SU-DHL-6 (cell line): ENCODE data around the gene ANO2.

Experiments
- H2AFZ ChIP-seq: fragments of 200-600 bp; sonication (generic); 2 replicates; pipeline ENCODE4 v1.6.1; 2014; ENCODE audit warnings: low read depth, mild to moderate bottlenecking, moderate library complexity, mixed read lengths, antibody characterized with exemption, low read length; ENCODE audit not compliant: severe bottlenecking
- H3F3A ChIP-seq: fragments of 200-600 bp; shearing (Covaris generic); 2 replicates; pipeline ENCODE4 v1.6.0; 2016; ENCODE audit warnings: antibody characterized with exemption, mild to moderate bottlenecking; ENCODE audit not compliant: insufficient read depth
- H3K27ac ChIP-seq: fragments of 200-600 bp; sonication (generic); 2 replicates; pipeline ENCODE4 v1.5.1; 2016; ENCODE audit warnings: low read depth, mild to moderate bottlenecking, low read length, moderate library complexity, mixed read lengths
- H3K27me3 ChIP-seq: fragments of 200-600 bp; sonication (generic), shearing (Covaris generic); 2 replicates; pipeline ENCODE4 v1.6.0; 2014; ENCODE audit warnings: mild to moderate bottlenecking, low read length
- H3K36me3 ChIP-seq: fragments of 200-600 bp; sonication (generic); 2 replicates; pipeline ENCODE4 v1.6.1; 2014; ENCODE audit warnings: mild to moderate bottlenecking, low read length, mixed read lengths
- H3K4me2 ChIP-seq: fragments of 300-600, 200-600 bp; shearing (Covaris generic), sonication (generic); 2 replicates; pipeline ENCODE4 v1.6.0; 2014; ENCODE audit warnings: low read length, low read depth, mild to moderate bottlenecking; ENCODE audit not compliant: poor library complexity, severe bottlenecking
- H3K4me3 ChIP-seq: fragments of 200-600 bp; sonication (generic); 2 replicates; pipeline ENCODE4 v1.5.1; 2014; ENCODE audit warnings: antibody characterized with exemption, low read length, mild to moderate bottlenecking, mixed read lengths; ENCODE audit not compliant: insufficient read depth, poor library complexity, severe bottlenecking
- H3K79me2 ChIP-seq: fragments of 200-600 bp; sonication (generic); 2 replicates; pipeline ENCODE4 v1.6.1; 2014; ENCODE audit warnings: mild to moderate bottlenecking, low read length, moderate library complexity; ENCODE audit not compliant: insufficient read depth
- H3K9ac ChIP-seq: fragments of 200-600 bp; sonication (generic); 2 replicates; pipeline ENCODE4 v1.7.0; 2014; ENCODE audit warnings: mild to moderate bottlenecking, low read length
- H3K9me2 ChIP-seq: fragments of 200-600 bp; sonication (generic); replicated peaks from 2 replicates; pipeline ENCODE4 v1.6.1; 2014; ENCODE audit warnings: low read length; ENCODE audit not compliant: insufficient read depth
- H3K9me3 ChIP-seq: fragments of 200-600 bp; sonication (generic); 2 replicates; pipeline ENCODE4 v1.6.1; 2014; ENCODE audit warnings: low read length, mixed read lengths; ENCODE audit not compliant: insufficient read depth
- H4K20me1 ChIP-seq: fragments of 200-600 bp; sonication (generic); 2 replicates; pipeline ENCODE4 v1.6.1; 2014; ENCODE audit warnings: low read depth, mild to moderate bottlenecking, antibody characterized with exemption, low read length, moderate library complexity, mixed read lengths
- CTCF ChIP-seq: fragments of 200-600 bp; sonication (generic); IDR thresholded peaks from one replicate; pipeline ENCODE4 v1.5.1; 2017; ENCODE audit warnings: antibody characterized with exemption, mild to moderate bottlenecking, low read length, moderate library complexity; ENCODE audit not compliant: insufficient read depth, poor library complexity, severe bottlenecking
- EZH2phosphoT487 ChIP-seq: fragments of 200-600 bp; sonication (generic), shearing (Covaris generic); conservative IDR thresholded peaks from 2 replicates; pipeline ENCODE4 v1.6.1; 2018; ENCODE audit warnings: mild to moderate bottlenecking, antibody characterized with exemption, low read length, moderate library complexity, mixed read lengths

Gene ANO2

DNA sequence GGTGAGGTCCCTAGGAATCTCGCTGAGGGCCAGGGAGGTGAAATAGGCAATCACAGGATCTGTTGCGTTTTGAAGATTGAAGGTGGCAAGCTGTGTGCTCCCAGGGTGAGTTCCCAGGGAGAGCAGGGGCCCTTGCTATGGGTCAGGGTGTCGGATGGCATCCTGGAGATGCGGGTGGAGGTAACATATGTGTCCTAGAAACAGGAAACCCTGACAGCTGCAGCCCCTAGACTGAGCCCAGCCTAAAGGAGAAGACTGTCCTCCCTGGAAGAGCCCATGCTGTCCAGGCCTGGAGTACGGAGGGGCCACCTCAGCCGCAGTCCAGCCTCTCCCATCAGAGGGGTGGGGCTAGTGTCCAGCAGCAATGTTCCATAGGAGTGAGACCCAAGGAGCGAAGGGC, 318.9 kb downstream of the ANO2 start:
- Histone ChIP-seq H3K36me3 (no peaks in the 10 kb centered on the region), H4K20me1 (no peaks in the 10 kb centered on the region), H2AFZ (no peak overlapping the region), H3K4me2 (no peak overlapping the region), H3K4me3 (no peak overlapping the region), H3K79me2 (no peaks in the 10 kb centered on the region), H3K9me3 (no peaks in the 10 kb centered on the region), H3F3A (no peaks in the 10 kb centered on the region), H3K27ac (no peak overlapping the region), H3K27me3 (no peaks in the 10 kb centered on the region), H3K9me2 (no peaks in the 10 kb centered on the region), H3K9ac (no peak overlapping the region)
- TF ChIP-seq EZH2phosphoT487 (no peak), CTCF (no peak)

GRCh38 chr12:5624486-5625272, 320.4 kb downstream of the ANO2 start:
- Histone ChIP-seq H3K4me3 (no peak overlapping the region), H3K27me3 (no peaks in the 10 kb centered on the region), H3K9me3 (no peaks in the 10 kb centered on the region), H3K9ac (no peak overlapping the region), H3K4me2 (no peak overlapping the region), H3K79me2 (no peaks in the 10 kb centered on the region), H3K27ac (no peak overlapping the region), H3K36me3 (no peaks in the 10 kb centered on the region), H2AFZ (no peak overlapping the region), H4K20me1 (no peaks in the 10 kb centered on the region), H3F3A (no peaks in the 10 kb centered on the region), H3K9me2 (no peaks in the 10 kb centered on the region)
- no peak for TF ChIP-seq CTCF
- TF ChIP-seq EZH2phosphoT487, result no peak

- H2AFZ ChIP-seq, result no peak overlapping the region
- no peaks in the 10 kb centered on the region for H3K9me3 ChIP-seq
- H3K36me3 ChIP-seq, result no peaks in the 10 kb centered on the region
- H3K9ac ChIP-seq, result no peak overlapping the region
- H3K9me2 ChIP-seq, result no peaks in the 10 kb centered on the region
- H3K4me3 ChIP-seq, result no peak overlapping the region
- no peak overlapping the region for H3K4me2 ChIP-seq
- no peaks in the 10 kb centered on the region for H3K27me3 ChIP-seq
- H3K27ac ChIP-seq, result no peak overlapping the region
- H3K79me2 ChIP-seq, result no peaks in the 10 kb centered on the region
- no peaks in the 10 kb centered on the region for H3F3A ChIP-seq
- no peaks in the 10 kb centered on the region for H4K20me1 ChIP-seq
- TF ChIP-seq EZH2phosphoT487 (no peak), CTCF (no peak)
Measured at GRCh38 chr12:5623411-5623810, 321.6 kb downstream of the ANO2 start.
